OCI-LY7 (cell line): ENCODE measurements around the gene TIMM22.

Experiments
- EZH2phosphoT487 ChIP-seq: fragments of 200-600 bp; sonication (generic); IDR thresholded peaks from 2 replicates; pipeline ENCODE4 v1.6.1; 2018; ENCODE audit warnings: low read depth, borderline replicate concordance, mild to moderate bottlenecking, mixed run types, antibody characterized with exemption, low read length, moderate library complexity, mixed read lengths
- TF ChIP-seq, protein P1 (sequence below): fragments of 200-600 bp; sonication (generic); conservative IDR thresholded peaks from 2 replicates; pipeline ENCODE4 v1.5.1; 2014; ENCODE audit warnings: mild to moderate bottlenecking, antibody characterized with exemption, low read length, moderate library complexity, mixed read lengths

DNA sequence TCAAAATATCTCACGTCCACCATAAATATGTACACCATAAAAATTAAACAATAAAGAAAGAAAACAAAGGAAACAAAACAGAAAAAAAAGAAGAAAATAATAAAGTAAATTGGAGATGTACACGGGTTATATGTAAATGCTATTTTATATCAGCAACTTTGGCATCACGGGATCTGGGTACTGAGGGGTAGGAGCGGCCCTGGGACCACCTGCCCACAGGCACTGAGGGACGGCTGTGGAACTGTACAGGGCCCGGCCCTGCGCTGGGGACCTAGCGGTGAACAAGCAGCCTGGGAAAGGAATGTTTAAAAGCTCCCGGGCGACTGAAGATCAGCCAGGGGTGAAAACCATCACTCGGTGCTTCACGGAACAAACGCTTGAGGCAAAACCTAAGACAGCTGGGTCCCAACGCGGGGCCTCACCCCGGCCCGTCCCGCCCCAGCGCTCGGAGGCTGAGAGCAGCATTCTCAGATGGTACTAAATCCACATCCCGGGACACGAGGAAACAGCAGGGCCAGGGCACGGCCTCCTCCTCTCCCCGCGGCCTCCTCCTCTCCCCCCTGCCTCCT lies 48.6 kb upstream of the TIMM22 start:
- TF ChIP-seq, protein P1, sequence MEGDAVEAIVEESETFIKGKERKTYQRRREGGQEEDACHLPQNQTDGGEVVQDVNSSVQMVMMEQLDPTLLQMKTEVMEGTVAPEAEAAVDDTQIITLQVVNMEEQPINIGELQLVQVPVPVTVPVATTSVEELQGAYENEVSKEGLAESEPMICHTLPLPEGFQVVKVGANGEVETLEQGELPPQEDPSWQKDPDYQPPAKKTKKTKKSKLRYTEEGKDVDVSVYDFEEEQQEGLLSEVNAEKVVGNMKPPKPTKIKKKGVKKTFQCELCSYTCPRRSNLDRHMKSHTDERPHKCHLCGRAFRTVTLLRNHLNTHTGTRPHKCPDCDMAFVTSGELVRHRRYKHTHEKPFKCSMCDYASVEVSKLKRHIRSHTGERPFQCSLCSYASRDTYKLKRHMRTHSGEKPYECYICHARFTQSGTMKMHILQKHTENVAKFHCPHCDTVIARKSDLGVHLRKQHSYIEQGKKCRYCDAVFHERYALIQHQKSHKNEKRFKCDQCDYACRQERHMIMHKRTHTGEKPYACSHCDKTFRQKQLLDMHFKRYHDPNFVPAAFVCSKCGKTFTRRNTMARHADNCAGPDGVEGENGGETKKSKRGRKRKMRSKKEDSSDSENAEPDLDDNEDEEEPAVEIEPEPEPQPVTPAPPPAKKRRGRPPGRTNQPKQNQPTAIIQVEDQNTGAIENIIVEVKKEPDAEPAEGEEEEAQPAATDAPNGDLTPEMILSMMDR: no peak
- no peak for TF ChIP-seq EZH2phosphoT487
